A673 (cell line): Measurements from ENCODE around the gene SLCO3A1. TPM values are rescaled to one million over a fixed set of nuclear protein-coding genes. Genes with fewer than 3 reads are reported as not detected.

Experiments
- BruUV-seq: library from RNA; stranded (reverse); fragments of 400-500 nt; replicated peaks from 2 replicates; lab custom pipeline; 2021; lab: Mats Ljungman, UMichigan
- CTCF ChIA-PET: fragments of 300-600 bp; sonication (Branson Sonifier 250); formaldehyde crosslinking; loops from one replicate; lab custom pipeline; 2022; ENCODE audit warnings: antibody characterized with exemption; lab: Charles Lee
- POLR2A ChIA-PET: fragments of 300-600 bp; sonication (Branson Sonifier 250); formaldehyde crosslinking; loops from one replicate; lab custom pipeline; 2022; ENCODE audit warnings: antibody characterized with exemption; ENCODE audit not compliant: low non-redundant PET; lab: Charles Lee
- DNase-seq: peaks from one replicate; pipeline ENCODE4 v3.0.0-alpha.2; 2015; ENCODE audit warnings: low spot score
- H3K27ac ChIP-seq: fragments of 200-600 bp; sonication (generic); 2 replicates; pipeline ENCODE4 v1.5.1; 2016; ENCODE audit warnings: mixed run types, low read depth, mild to moderate bottlenecking, mixed read lengths, antibody characterized with exemption, low read length; ENCODE audit not compliant: poor library complexity, severe bottlenecking
- H3K27me3 ChIP-seq: fragments of 200-600 bp; sonication (generic); replicated peaks from 2 replicates; pipeline ENCODE4 v1.6.1; 2017; ENCODE audit warnings: mixed run types, low read depth, mild to moderate bottlenecking, mixed read lengths, antibody characterized with exemption, low read length; ENCODE audit not compliant: insufficient read depth, poor library complexity
- H3K36me3 ChIP-seq: fragments of 200-600 bp; sonication (generic); 2 replicates; pipeline ENCODE4 v1.6.1; 2016; ENCODE audit warnings: mixed run types, mild to moderate bottlenecking, mixed read lengths, antibody characterized with exemption, low read length; ENCODE audit not compliant: insufficient read depth, poor library complexity, severe bottlenecking
- H3K4me1 ChIP-seq: fragments of 200-600 bp; sonication (generic); 2 replicates; pipeline ENCODE4 v1.6.1; 2017; ENCODE audit warnings: mixed run types, mild to moderate bottlenecking, mixed read lengths, antibody characterized with exemption, low read length; ENCODE audit not compliant: insufficient read depth, poor library complexity, severe bottlenecking
- H3K4me3 ChIP-seq: fragments of 200-600 bp; sonication (generic); 2 replicates; pipeline ENCODE4 v1.5.1; 2016; ENCODE audit warnings: low read depth, mixed run types, mild to moderate bottlenecking, mixed read lengths, low read length; ENCODE audit not compliant: poor library complexity, severe bottlenecking
- H3K9me3 ChIP-seq: fragments of 200-600 bp; sonication (generic); 2 replicates; pipeline ENCODE4 v1.6.1; 2016; ENCODE audit warnings: mixed run types, low read depth, mild to moderate bottlenecking, mixed read lengths, antibody characterized with exemption, low read length; ENCODE audit not compliant: poor library complexity, severe bottlenecking
- CTCF ChIP-seq: fragments of 300-800, 200-600 bp; sonication (generic); conservative IDR thresholded peaks from 2 replicates; pipeline ENCODE4 v1.5.1; 2017; ENCODE audit warnings: low read depth, mild to moderate bottlenecking, antibody characterized with exemption, low read length, moderate library complexity, mixed read lengths
- EZH2 ChIP-seq: fragments of 200-600 bp; sonication (generic); IDR thresholded peaks from 2 replicates; pipeline ENCODE4 v1.6.1; 2017; ENCODE audit warnings: borderline replicate concordance, low read depth, mild to moderate bottlenecking, mixed read lengths, antibody characterized with exemption, low read length; ENCODE audit not compliant: poor library complexity, severe bottlenecking
- intact Hi-C: fragments of 100-400 bp; cut with micrococcal nuclease; formaldehyde crosslinking; loops from one replicate; pipeline ENCODE4 v1.10.0; 2022; ENCODE audit not compliant: unreplicated experiment
- total RNA-seq: library from RNA; stranded (reverse); gene quantifications from 2 replicates; pipeline ENCODE4 v1.2.3, GENCODE V29; 2021

The SLCO3A1 gene
- total RNA-seq, 1 experiment from 2014 or later, result 16.6 TPM

GRCh38 chr15:92040350-92040749 lies 186.8 kb downstream of the SLCO3A1 start:
- POLR2A ChIA-PET, result no interaction called here
- intact Hi-C loops, result no loop called here
- no TSS peak for BruUV-seq
- CTCF ChIA-PET, result no interaction called here
- no peaks in the 10 kb centered on the region for H3K4me1 ChIP-seq
- no peak for DNase-seq
- TF ChIP-seq EZH2 (no peak), CTCF (no peak)
- H3K27ac ChIP-seq, result no peak overlapping the region
- no peak overlapping the region for H3K4me3 ChIP-seq
- H3K9me3 ChIP-seq, result no peaks in the 10 kb centered on the region
- H3K36me3 ChIP-seq, result no peaks in the 10 kb centered on the region
- H3K27me3 ChIP-seq, result no peaks in the 10 kb centered on the region

- CTCF ChIA-PET, result no interaction called here
- intact Hi-C loops, result no loop called here
- Histone ChIP-seq H3K4me1 (no peaks in the 10 kb centered on the region), H3K4me3 (no peak overlapping the region), H3K36me3 (no peaks in the 10 kb centered on the region), H3K9me3 (no peaks in the 10 kb centered on the region), H3K27ac (no peak overlapping the region), H3K27me3 (no peaks in the 10 kb centered on the region)
- BruUV-seq, result no TSS peak
- DNase-seq, result no peak
- POLR2A ChIA-PET, result no interaction called here
- no peak for TF ChIP-seq EZH2
- no peak for TF ChIP-seq CTCF
Observed at GRCh38 chr15:92041371-92041770, 187.9 kb downstream of the SLCO3A1 start.

GRCh38 chr15:92043283-92043682 lies 189.8 kb downstream of the SLCO3A1 start:
- Histone ChIP-seq H3K4me3 (no peak overlapping the region), H3K36me3 (no peaks in the 10 kb centered on the region), H3K27me3 (no peaks in the 10 kb centered on the region), H3K4me1 (no peaks in the 10 kb centered on the region), H3K9me3 (no peaks in the 10 kb centered on the region), H3K27ac (no peak overlapping the region)
- CTCF ChIA-PET, result no interaction called here
- POLR2A ChIA-PET, result no interaction called here
- intact Hi-C loops, result no loop called here
- TF ChIP-seq CTCF, result no peak
- no peak for TF ChIP-seq EZH2
- no TSS peak for BruUV-seq
- no peak for DNase-seq
